Type B pancreatic cell (in vitro differentiated cells): Measurements from ENCODE around the gene DEXI. TPM values are rescaled to one million over a fixed set of nuclear protein-coding genes. Genes with fewer than 3 reads are reported as not detected.

ENCODE experiments used
- DNase-seq: peaks from one replicate; pipeline ENCODE4 v3.0.0; 2021; ENCODE audit warnings: mixed read lengths; ENCODE audit not compliant: unreplicated experiment; ENCODE audit errors: extremely low spot score
- H3K27ac Mint-ChIP-seq: 2 replicates; pipeline ENCODE4 v1.8.0; 2021; ENCODE audit warnings: mild to moderate bottlenecking, mixed read lengths
- H3K27me3 Mint-ChIP-seq: 2 replicates; pipeline ENCODE4 v1.8.0; 2021; ENCODE audit warnings: mixed read lengths
- H3K36me3 Mint-ChIP-seq: 2 replicates; pipeline ENCODE4 v1.8.0; 2021; ENCODE audit warnings: mixed read lengths
- H3K4me1 Mint-ChIP-seq: one replicate; pipeline ENCODE4 v1.8.0; 2021; ENCODE audit warnings: mixed read lengths; ENCODE audit not compliant: unreplicated experiment
- H3K4me3 Mint-ChIP-seq: 2 replicates; pipeline ENCODE4 v1.8.0; 2021; ENCODE audit warnings: mild to moderate bottlenecking, mixed read lengths
- H3K9me3 Mint-ChIP-seq: 2 replicates; pipeline ENCODE4 v1.8.0; 2021; ENCODE audit warnings: mixed read lengths
- total RNA-seq: library from RNA; stranded (reverse); gene quantifications from 2 replicates; pipeline ENCODE4 v1.2.1, GENCODE V29; 2021; ENCODE audit warnings: low replicate concordance
- TF ChIP-seq, protein P1 (sequence below): fragments of 200-600 bp; sonication (generic); conservative IDR thresholded peaks from 2 replicates; pipeline ENCODE4 v1.5.0; 2021; ENCODE audit warnings: antibody characterized with exemption, mild to moderate bottlenecking

The DEXI gene
- total RNA-seq, 1 donor from 2014 or later: 37.7 TPM

DNA sequence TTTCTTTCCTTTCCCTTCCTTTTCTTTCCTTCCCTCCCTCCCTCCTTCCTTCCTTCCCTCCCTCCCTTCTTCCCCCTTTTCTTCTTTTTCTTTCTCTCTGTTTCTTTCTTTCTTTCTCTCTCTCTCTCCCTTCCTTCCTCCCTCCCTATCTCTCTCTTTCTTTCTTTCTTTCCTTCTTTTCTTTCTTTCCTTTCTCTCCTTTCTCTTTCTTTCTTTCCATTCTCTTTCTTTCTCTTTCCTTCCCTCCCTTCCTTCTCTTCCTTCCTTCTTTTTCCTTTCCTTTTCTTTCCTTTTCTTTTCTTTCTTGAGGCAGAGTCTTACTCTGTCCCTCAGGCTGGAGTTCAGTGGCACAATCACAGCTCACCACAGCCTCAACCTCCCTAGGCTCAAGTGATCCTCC is 31.0 kb downstream of the DEXI start:
- TF ChIP-seq, protein P1, sequence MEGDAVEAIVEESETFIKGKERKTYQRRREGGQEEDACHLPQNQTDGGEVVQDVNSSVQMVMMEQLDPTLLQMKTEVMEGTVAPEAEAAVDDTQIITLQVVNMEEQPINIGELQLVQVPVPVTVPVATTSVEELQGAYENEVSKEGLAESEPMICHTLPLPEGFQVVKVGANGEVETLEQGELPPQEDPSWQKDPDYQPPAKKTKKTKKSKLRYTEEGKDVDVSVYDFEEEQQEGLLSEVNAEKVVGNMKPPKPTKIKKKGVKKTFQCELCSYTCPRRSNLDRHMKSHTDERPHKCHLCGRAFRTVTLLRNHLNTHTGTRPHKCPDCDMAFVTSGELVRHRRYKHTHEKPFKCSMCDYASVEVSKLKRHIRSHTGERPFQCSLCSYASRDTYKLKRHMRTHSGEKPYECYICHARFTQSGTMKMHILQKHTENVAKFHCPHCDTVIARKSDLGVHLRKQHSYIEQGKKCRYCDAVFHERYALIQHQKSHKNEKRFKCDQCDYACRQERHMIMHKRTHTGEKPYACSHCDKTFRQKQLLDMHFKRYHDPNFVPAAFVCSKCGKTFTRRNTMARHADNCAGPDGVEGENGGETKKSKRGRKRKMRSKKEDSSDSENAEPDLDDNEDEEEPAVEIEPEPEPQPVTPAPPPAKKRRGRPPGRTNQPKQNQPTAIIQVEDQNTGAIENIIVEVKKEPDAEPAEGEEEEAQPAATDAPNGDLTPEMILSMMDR: no peak
- H3K9me3 Mint-ChIP-seq: no peaks in the 10 kb centered on the region
- H3K27me3 Mint-ChIP-seq: peaks cover 19% of the 10 kb centered on the region
- H3K27ac Mint-ChIP-seq: no peak overlapping the region
- H3K4me1 Mint-ChIP-seq: no peaks in the 10 kb centered on the region
- DNase-seq: no peak
- H3K4me3 Mint-ChIP-seq: no peak overlapping the region
- no peaks in the 10 kb centered on the region for H3K36me3 Mint-ChIP-seq

DNA sequence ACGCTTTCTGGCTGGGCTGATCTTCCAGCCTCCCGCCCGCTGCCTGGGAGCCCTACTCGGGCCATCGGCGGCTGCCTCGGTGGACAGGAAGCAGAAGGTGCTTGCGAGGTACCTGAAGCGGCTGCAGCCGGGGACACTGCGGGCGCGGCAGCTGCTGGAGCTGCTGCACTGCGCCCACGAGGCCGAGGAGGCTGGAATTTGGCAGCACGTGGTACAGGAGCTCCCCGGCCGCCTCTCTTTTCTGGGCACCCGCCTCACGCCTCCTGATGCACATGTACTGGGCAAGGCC is 34.6 kb downstream of the DEXI start:
- no peak overlapping the region for H3K4me3 Mint-ChIP-seq
- H3K36me3 Mint-ChIP-seq: no peaks in the 10 kb centered on the region
- H3K27ac Mint-ChIP-seq: no peak overlapping the region
- TF ChIP-seq, protein P1: no peak
- H3K9me3 Mint-ChIP-seq: no peaks in the 10 kb centered on the region
- peaks cover 21% of the 10 kb centered on the region for H3K27me3 Mint-ChIP-seq
- no peak for DNase-seq
- no peaks in the 10 kb centered on the region for H3K4me1 Mint-ChIP-seq

DNA sequence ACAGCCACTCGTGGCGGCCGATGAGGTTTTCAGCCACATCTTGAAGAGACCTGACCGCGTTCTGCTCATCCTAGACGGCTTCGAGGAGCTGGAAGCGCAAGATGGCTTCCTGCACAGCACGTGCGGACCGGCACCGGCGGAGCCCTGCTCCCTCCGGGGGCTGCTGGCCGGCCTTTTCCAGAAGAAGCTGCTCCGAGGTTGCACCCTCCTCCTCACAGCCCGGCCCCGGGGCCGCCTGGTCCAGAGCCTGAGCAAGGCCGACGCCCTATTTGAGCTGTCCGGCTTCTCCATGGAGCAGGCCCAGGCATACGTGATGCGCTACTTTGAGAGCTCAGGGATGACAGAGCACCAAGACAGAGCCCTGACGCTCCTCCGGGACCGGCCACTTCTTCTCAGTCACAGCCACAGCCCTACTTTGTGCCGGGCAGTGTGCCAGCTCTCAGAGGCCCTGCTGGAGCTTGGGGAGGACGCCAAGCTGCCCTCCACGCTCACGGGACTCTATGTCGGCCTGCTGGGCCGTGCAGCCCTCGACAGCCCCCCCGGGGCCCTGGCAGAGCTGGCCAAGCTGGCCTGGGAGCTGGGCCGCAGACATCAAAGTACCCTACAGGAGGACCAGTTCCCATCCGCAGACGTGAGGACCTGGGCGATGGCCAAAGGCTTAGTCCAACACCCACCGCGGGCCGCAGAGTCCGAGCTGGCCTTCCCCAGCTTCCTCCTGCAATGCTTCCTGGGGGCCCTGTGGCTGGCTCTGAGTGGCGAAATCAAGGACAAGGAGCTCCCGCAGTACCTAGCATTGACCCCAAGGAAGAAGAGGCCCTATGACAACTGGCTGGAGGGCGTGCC is 35.1 kb downstream of the DEXI start:
- Mint-ChIP-seq H3K4me1 (no peaks in the 10 kb centered on the region), H3K27ac (no peak overlapping the region), H3K36me3 (no peaks in the 10 kb centered on the region), H3K9me3 (no peaks in the 10 kb centered on the region), H3K4me3 (no peak overlapping the region), H3K27me3 (peaks cover 23% of the 10 kb centered on the region)
- no peak for DNase-seq
- TF ChIP-seq, protein P1: no peak

DNA sequence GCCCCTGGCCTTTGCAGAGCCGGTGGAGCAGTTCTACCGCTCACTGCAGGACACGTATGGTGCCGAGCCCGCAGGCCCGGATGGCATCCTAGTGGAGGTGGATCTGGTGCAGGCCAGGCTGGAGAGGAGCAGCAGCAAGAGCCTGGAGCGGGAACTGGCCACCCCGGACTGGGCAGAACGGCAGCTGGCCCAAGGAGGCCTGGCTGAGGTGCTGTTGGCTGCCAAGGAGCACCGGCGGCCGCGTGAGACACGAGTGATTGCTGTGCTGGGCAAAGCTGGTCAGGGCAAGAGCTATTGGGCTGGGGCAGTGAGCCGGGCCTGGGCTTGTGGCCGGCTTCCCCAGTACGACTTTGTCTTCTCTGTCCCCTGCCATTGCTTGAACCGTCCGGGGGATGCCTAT is 35.8 kb downstream of the DEXI start:
- DNase-seq: no peak
- TF ChIP-seq, protein P1: no peak
- Mint-ChIP-seq H3K4me3 (no peak overlapping the region), H3K27ac (no peak overlapping the region), H3K9me3 (no peaks in the 10 kb centered on the region), H3K27me3 (peaks cover 19% of the 10 kb centered on the region), H3K36me3 (no peaks in the 10 kb centered on the region), H3K4me1 (no peaks in the 10 kb centered on the region)

DNA sequence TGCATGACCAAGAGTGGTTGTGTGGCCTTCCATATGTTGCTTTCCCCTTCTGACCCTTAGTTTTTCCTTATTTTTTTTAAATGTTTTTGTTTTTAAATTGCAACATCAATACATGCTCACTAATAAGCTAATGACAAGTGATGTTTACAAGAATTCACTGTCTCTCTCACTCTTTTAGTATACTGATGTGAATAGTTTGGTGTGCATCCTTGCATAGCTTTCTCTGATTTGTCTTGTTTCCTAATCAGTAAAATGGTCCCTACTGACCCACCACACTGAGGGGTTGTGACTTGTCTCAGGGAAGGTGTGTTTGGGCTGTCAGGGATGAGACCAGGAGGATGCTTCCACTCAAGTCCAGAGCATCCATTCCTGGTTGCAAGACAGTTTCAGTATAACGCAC is 39.3 kb downstream of the DEXI start:
- Mint-ChIP-seq H3K4me1 (no peaks in the 10 kb centered on the region), H3K36me3 (no peaks in the 10 kb centered on the region), H3K27me3 (peaks cover 10% of the 10 kb centered on the region), H3K4me3 (no peak overlapping the region), H3K27ac (no peak overlapping the region), H3K9me3 (no peaks in the 10 kb centered on the region)
- TF ChIP-seq, protein P1: no peak
- DNase-seq: no peak
